GM12878 (cell line): ENCODE measurements around the gene MORF4L2. TPM values are rescaled to one million over a fixed set of nuclear protein-coding genes. Genes with fewer than 3 reads are reported as not detected.

Experiments
- HDAC2 ChIP-seq: fragments of 200-600 bp; sonication (generic); IDR thresholded peaks from 2 replicates; pipeline ENCODE4 v1.6.1; 2017
- STAT1 ChIP-seq: fragments of 450-650 bp; conservative IDR thresholded peaks from 2 replicates; pipeline ENCODE4 v1.6.1; 2014; ENCODE audit warnings: antibody characterized with exemption, mild to moderate bottlenecking
- polyA plus RNA-seq, 11 experiments: library from polyadenylated mRNA; depleted of rRNA in 4 of 11; unstranded in 6 of 11; stranded (reverse) in 5 of 11; fragments of >200 nt; fragmentation: Nextera tagmentation in 4 of 11; fragmentation: Illumina TruSeq in 1 of 11; extraction: Ambion mirVana in 4 of 11; extraction: Trizol in 1 of 11; gene quantifications; 1 replicate in 1 of 11; 2 replicates in 10 of 11; pipeline versions ENCODE4 v1.2.1 to v1.2.3, GENCODE V29; 2011 to 2016; ENCODE audit warnings: inconsistent platforms in 2 of 11, missing spikeins in 2 of 11, low read depth in 1 of 11
- total RNA-seq, 4 experiments: library from RNA; depleted of rRNA in 3 of 4; stranded (reverse); fragments of >200 nt in 3 of 4; fragmentation: Illumina TruSeq in 1 of 4; extraction: Trizol in 1 of 4; gene quantifications; 2 replicates each; pipeline versions ENCODE4 v1.2.1 to v1.2.3, GENCODE V29; 2013 to 2021

MORF4L2 gene
- total and polyA plus RNA-seq, 10 of the 15 experiments (the other 5 are each of a cell fraction or from before 2014, with no cell fraction given) = 118 to 311 (median 199) TPM

DNA sequence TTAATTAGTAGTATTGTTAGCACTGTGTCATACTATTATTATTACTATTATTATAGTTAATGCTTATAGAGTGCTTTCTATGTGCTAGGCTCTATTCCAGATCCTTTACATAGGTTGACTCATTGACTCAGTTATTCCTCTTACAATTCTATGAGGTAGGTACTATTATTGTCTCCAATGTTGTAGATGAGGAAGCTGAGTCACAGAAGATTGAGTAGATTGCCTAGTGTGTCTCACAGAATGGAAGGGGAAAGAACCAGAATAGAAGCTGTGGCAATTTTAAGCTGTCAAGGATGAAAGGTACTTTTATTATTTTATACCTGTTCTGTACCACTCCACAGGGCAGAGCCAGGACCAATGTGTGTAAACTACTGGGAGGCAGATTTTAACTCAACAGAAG, 59.6 kb downstream of the MORF4L2 start (continued):
- TF ChIP-seq STAT1 = no peak
- no peak for TF ChIP-seq HDAC2

Other genes starting within 250 kb of the MORF4L2 start
- 0.17 and 0.38 TPM in 2 replicates for gene RAB40A, start 167.2 kb downstream of the MORF4L2 start, total RNA-seq (2014; rRNA removed)
- gene RAB40A, start 167.2 kb downstream of the MORF4L2 start, total RNA-seq (2014; rRNA removed; fragmentation: Illumina TruSeq; extraction: Trizol) = 0.23 and 0.27 TPM in 2 replicates
- 0.08 and 0.26 TPM in 2 replicates for gene RAB40A, start 167.2 kb downstream of the MORF4L2 start, total RNA-seq (2021)
- gene RAB40A, start 167.2 kb downstream of the MORF4L2 start, polyA plus RNA-seq (2011; rRNA removed) = 0.19 and 0.35 TPM in 2 replicates
- gene RAB40A, start 167.2 kb downstream of the MORF4L2 start, polyA plus RNA-seq (2014; fragmentation: Illumina TruSeq; extraction: Trizol) = 0.10 and 0.33 TPM in 2 replicates
- gene RAB40A, start 167.2 kb downstream of the MORF4L2 start, polyA plus RNA-seq (2014; fragmentation: Nextera tagmentation; extraction: Ambion mirVana) = under 1 TPM; 0.16 to 0.35 TPM
- 0.24 and 0.38 TPM in 2 replicates for gene RAB40A, start 167.2 kb downstream of the MORF4L2 start, polyA plus RNA-seq (2014; rRNA removed)
- gene RAB40A, start 167.2 kb downstream of the MORF4L2 start, polyA plus RNA-seq (2016; fragmentation: Nextera tagmentation; extraction: Ambion mirVana) = under 1 TPM; 0.30 to 0.42 TPM
- gene TCEAL4, start 101.2 kb downstream of the MORF4L2 start, total RNA-seq (2014; rRNA removed) = 14.1 and 19.6 TPM in 2 replicates
- gene TCEAL4, start 101.2 kb downstream of the MORF4L2 start, total RNA-seq (2014; rRNA removed; fragmentation: Illumina TruSeq; extraction: Trizol) = 46.4 and 48.0 TPM in 2 replicates
- gene TCEAL4, start 101.2 kb downstream of the MORF4L2 start, total RNA-seq (2021) = 20.1 and 20.9 TPM in 2 replicates
- 9.6 and 13.4 TPM in 2 replicates for gene TCEAL4, start 101.2 kb downstream of the MORF4L2 start, polyA plus RNA-seq (2011; rRNA removed)
- gene TCEAL4, start 101.2 kb downstream of the MORF4L2 start, polyA plus RNA-seq (2014; fragmentation: Illumina TruSeq; extraction: Trizol) = 63.8 and 85.0 TPM in 2 replicates
- gene TCEAL4, start 101.2 kb downstream of the MORF4L2 start, polyA plus RNA-seq (2014; fragmentation: Nextera tagmentation; extraction: Ambion mirVana) = 10 to 100 TPM; 34.8 to 59.9 TPM
- gene TCEAL4, start 101.2 kb downstream of the MORF4L2 start, polyA plus RNA-seq (2014; rRNA removed) = 21.5 and 30.7 TPM in 2 replicates
- 10 to 100 TPM; 31.5 to 32.8 TPM for gene TCEAL4, start 101.2 kb downstream of the MORF4L2 start, polyA plus RNA-seq (2016; fragmentation: Nextera tagmentation; extraction: Ambion mirVana)
- gene TCEAL3, start 78.7 kb downstream of the MORF4L2 start, total RNA-seq (2014; rRNA removed) = 7.5 and 7.6 TPM in 2 replicates
- 18.3 and 19.0 TPM in 2 replicates for gene TCEAL3, start 78.7 kb downstream of the MORF4L2 start, total RNA-seq (2014; rRNA removed; fragmentation: Illumina TruSeq; extraction: Trizol)
- gene TCEAL3, start 78.7 kb downstream of the MORF4L2 start, total RNA-seq (2021) = 10.6 and 12.1 TPM in 2 replicates
- 2.7 and 3.4 TPM in 2 replicates for gene TCEAL3, start 78.7 kb downstream of the MORF4L2 start, polyA plus RNA-seq (2011; rRNA removed)
- gene TCEAL3, start 78.7 kb downstream of the MORF4L2 start, polyA plus RNA-seq (2014; fragmentation: Illumina TruSeq; extraction: Trizol) = 9.1 and 17.2 TPM in 2 replicates
- gene TCEAL3, start 78.7 kb downstream of the MORF4L2 start, polyA plus RNA-seq (2014; fragmentation: Nextera tagmentation; extraction: Ambion mirVana) = 1 to 10 TPM in 1 of 2 experiments, under 1 TPM in 1; 0.98 to 2.0 TPM
- 15.3 and 17.3 TPM in 2 replicates for gene TCEAL3, start 78.7 kb downstream of the MORF4L2 start, polyA plus RNA-seq (2014; rRNA removed)
- 10 to 100 TPM; 11.4 to 14.0 TPM for gene TCEAL3, start 78.7 kb downstream of the MORF4L2 start, polyA plus RNA-seq (2016; fragmentation: Nextera tagmentation; extraction: Ambion mirVana)
- gene TCEAL1, start 57.7 kb downstream of the MORF4L2 start, total RNA-seq (2014; rRNA removed) = 14.0 and 17.5 TPM in 2 replicates
- 16.3 and 17.0 TPM in 2 replicates for gene TCEAL1, start 57.7 kb downstream of the MORF4L2 start, total RNA-seq (2014; rRNA removed; fragmentation: Illumina TruSeq; extraction: Trizol)
- 10.1 and 12.5 TPM in 2 replicates for gene TCEAL1, start 57.7 kb downstream of the MORF4L2 start, total RNA-seq (2021)
- 15.7 and 25.7 TPM in 2 replicates for gene TCEAL1, start 57.7 kb downstream of the MORF4L2 start, polyA plus RNA-seq (2011; rRNA removed)
- gene TCEAL1, start 57.7 kb downstream of the MORF4L2 start, polyA plus RNA-seq (2014; fragmentation: Illumina TruSeq; extraction: Trizol) = 20.4 and 20.5 TPM in 2 replicates
- 10 to 100 TPM; 19.0 to 24.3 TPM for gene TCEAL1, start 57.7 kb downstream of the MORF4L2 start, polyA plus RNA-seq (2014; fragmentation: Nextera tagmentation; extraction: Ambion mirVana)
- gene TCEAL1, start 57.7 kb downstream of the MORF4L2 start, polyA plus RNA-seq (2014; rRNA removed) = 16.6 and 16.7 TPM in 2 replicates
- gene TCEAL1, start 57.7 kb downstream of the MORF4L2 start, polyA plus RNA-seq (2016; fragmentation: Nextera tagmentation; extraction: Ambion mirVana) = 10 to 100 TPM; 20.9 to 21.4 TPM
- not detected in 2 replicates for gene TMEM31, start 24.2 kb upstream of the MORF4L2 start, total RNA-seq (2014; rRNA removed)
- gene TMEM31, start 24.2 kb upstream of the MORF4L2 start, total RNA-seq (2014; rRNA removed; fragmentation: Illumina TruSeq; extraction: Trizol) = not detected in 2 replicates
- gene TMEM31, start 24.2 kb upstream of the MORF4L2 start, total RNA-seq (2021) = not detected in 2 replicates
- gene TMEM31, start 24.2 kb upstream of the MORF4L2 start, polyA plus RNA-seq (2011; rRNA removed) = 0.13 TPM in 1 of 2 replicates, not detected in the other
- gene TMEM31, start 24.2 kb upstream of the MORF4L2 start, polyA plus RNA-seq (2014; fragmentation: Illumina TruSeq; extraction: Trizol) = 0.18 TPM in 1 of 2 replicates, not detected in the other
- not detected for gene TMEM31, start 24.2 kb upstream of the MORF4L2 start, polyA plus RNA-seq (2014; fragmentation: Nextera tagmentation; extraction: Ambion mirVana)
- not detected in 2 replicates for gene TMEM31, start 24.2 kb upstream of the MORF4L2 start, polyA plus RNA-seq (2014; rRNA removed)
- gene TMEM31, start 24.2 kb upstream of the MORF4L2 start, polyA plus RNA-seq (2016; fragmentation: Nextera tagmentation; extraction: Ambion mirVana) = not detected
- gene PLP1, start 90.1 kb upstream of the MORF4L2 start, total RNA-seq (2014; rRNA removed) = not detected in 2 replicates
- gene PLP1, start 90.1 kb upstream of the MORF4L2 start, total RNA-seq (2014; rRNA removed; fragmentation: Illumina TruSeq; extraction: Trizol) = not detected in 2 replicates
- not detected in 2 replicates for gene PLP1, start 90.1 kb upstream of the MORF4L2 start, total RNA-seq (2021)
- not detected in 2 replicates for gene PLP1, start 90.1 kb upstream of the MORF4L2 start, polyA plus RNA-seq (2011; rRNA removed)
- not detected in 2 replicates for gene PLP1, start 90.1 kb upstream of the MORF4L2 start, polyA plus RNA-seq (2014; fragmentation: Illumina TruSeq; extraction: Trizol)
- gene PLP1, start 90.1 kb upstream of the MORF4L2 start, polyA plus RNA-seq (2014; fragmentation: Nextera tagmentation; extraction: Ambion mirVana) = not detected
- gene PLP1, start 90.1 kb upstream of the MORF4L2 start, polyA plus RNA-seq (2014; rRNA removed) = not detected in 2 replicates
- not detected for gene PLP1, start 90.1 kb upstream of the MORF4L2 start, polyA plus RNA-seq (2016; fragmentation: Nextera tagmentation; extraction: Ambion mirVana)
- 0.28 and 0.49 TPM in 2 replicates for gene RAB9B, start 145.6 kb upstream of the MORF4L2 start, total RNA-seq (2014; rRNA removed)
- 0.22 and 0.23 TPM in 2 replicates for gene RAB9B, start 145.6 kb upstream of the MORF4L2 start, total RNA-seq (2014; rRNA removed; fragmentation: Illumina TruSeq; extraction: Trizol)
- gene RAB9B, start 145.6 kb upstream of the MORF4L2 start, total RNA-seq (2021) = 0.08 and 0.21 TPM in 2 replicates
- 0.30 and 0.65 TPM in 2 replicates for gene RAB9B, start 145.6 kb upstream of the MORF4L2 start, polyA plus RNA-seq (2011; rRNA removed)
- gene RAB9B, start 145.6 kb upstream of the MORF4L2 start, polyA plus RNA-seq (2014; fragmentation: Illumina TruSeq; extraction: Trizol) = 0.21 and 0.32 TPM in 2 replicates
- under 1 TPM; 0.05 to 0.08 TPM for gene RAB9B, start 145.6 kb upstream of the MORF4L2 start, polyA plus RNA-seq (2014; fragmentation: Nextera tagmentation; extraction: Ambion mirVana)
- gene RAB9B, start 145.6 kb upstream of the MORF4L2 start, polyA plus RNA-seq (2014; rRNA removed) = 0.14 and 0.15 TPM in 2 replicates
- gene RAB9B, start 145.6 kb upstream of the MORF4L2 start, polyA plus RNA-seq (2016; fragmentation: Nextera tagmentation; extraction: Ambion mirVana) = under 1 TPM; 0.18 to 0.20 TPM